GM21360 (cell line): ENCODE results near the gene C9orf78.

ENCODE experiments used
- ATAC-seq: cut with Tn5 transposase; IDR thresholded peaks from one replicate; pipeline ENCODE4 v1.9.1; 2021; ENCODE audit warnings: mild to moderate bottlenecking, moderate library complexity; ENCODE audit not compliant: unreplicated experiment

Gene C9orf78

GRCh38 chr9:129845373-129845772, 10.3 kb upstream of the C9orf78 start:
- ATAC-seq, result no peak

DNA sequence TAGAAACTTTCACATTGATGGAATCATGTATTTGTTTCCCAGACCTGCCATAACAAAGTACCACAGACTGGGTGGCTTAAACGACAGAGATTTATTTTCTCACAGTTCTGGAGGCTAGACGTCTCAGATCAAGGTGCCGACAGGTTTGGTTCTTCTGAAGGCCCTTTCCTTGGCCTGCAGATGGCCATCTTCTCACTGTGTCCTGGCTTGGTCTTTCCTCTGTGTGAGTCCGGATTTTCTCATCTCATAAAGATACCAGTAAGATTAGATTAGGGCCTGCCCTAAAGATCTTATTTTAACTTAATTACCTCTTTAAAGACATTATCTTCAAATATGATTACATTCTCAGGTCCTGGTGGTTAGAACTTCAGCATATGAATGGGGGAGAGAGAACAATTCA, 6.0 kb upstream of the C9orf78 start:
- ATAC-seq, result no peak

DNA sequence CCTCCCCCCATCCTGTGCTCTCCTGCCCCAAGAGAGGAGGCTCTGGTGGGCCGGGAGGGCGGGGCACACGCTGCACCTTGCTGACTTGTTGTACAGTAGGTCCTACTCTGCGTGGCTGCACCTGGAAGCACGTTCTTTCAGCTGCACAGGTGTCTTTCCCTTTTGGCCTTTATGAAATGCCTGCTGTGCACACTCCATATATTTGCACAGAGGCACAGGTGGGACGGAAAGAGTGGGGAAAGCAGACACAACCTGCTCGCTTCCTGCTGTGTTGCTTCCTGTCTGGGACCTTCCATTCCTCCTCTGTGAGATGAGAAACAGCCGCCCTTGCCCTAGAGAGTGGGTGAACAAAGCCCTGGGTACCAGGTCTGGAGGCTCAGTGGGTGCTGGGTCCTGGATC, 5.0 kb upstream of the C9orf78 start:
- ATAC-seq, result no peak

DNA sequence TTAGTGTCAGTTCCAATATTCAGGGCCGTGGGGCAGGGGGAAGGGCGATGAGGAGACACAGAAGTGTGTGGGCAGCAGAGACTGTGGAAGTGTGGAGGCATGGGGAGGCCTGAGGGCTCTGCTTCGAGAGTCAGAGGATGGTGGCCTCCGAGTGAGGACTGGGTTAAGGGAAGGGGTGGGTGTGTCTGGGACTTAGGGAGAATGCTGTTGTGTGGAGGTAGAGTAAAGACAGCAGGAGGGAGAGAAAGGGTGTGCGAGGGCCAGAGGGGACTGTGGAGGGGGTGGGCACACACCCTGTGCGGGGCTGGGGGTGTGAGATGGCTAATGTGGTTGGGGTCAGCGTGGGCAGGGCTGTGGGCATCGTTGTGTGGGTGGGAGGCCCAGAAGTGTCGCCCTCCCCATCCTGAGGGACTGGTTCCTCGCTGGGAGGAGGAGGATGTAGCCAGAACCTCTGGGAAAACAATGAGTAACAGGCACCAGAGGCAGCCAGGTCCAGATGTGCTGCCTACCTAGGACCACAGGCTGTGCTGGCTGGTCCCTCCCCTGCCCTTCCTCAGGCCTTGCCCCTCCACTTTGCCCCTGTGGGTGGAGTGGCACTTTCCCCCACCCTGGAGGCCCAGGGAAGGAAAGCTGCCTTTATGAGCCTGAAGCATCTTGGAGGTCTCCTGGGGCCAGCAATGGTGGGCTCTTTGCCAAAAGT, 4.4 kb upstream of the C9orf78 start:
- ATAC-seq, result no peak

- no peak for ATAC-seq
Observed at GRCh38 chr9:129838707-129839259, 3.7 kb upstream of the C9orf78 start.

DNA sequence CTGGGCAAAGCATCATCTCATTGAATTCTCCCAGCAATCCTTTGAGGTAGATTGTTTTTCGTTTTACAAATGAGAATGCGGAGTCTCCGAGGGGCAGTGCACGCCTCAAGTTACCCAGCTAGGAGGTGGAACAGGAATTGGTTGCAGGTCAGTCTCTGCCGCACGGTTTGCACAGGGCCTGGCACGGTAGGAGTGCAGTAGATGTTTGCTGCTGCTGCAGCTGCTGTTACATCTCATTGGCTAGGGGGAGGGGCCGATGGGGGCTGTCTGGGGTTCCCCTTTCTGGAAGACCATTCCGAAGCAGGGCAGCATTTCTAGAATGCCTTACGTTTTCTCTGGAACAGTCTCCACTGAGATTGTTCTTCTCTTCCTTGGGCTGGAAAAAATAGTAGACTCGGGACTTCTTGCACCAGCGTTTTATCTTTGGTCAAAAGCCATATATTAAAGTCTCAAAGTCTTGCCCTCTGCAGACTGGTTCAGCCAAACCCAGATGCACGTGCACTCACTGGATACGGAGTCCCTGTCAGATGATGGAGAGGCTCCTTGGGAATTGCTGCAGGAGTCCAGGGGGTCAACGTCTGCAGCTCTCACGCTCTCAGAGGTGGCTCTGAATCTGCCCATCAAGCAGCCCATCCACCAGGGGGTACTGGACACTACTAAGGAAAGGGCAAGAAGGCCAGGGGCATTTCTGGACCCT, 1.4 kb upstream of the C9orf78 start:
- ATAC-seq, result no peak

GRCh38 chr9:129835860-129836223, 767 bp upstream of the C9orf78 start:
- no peak for ATAC-seq

DNA sequence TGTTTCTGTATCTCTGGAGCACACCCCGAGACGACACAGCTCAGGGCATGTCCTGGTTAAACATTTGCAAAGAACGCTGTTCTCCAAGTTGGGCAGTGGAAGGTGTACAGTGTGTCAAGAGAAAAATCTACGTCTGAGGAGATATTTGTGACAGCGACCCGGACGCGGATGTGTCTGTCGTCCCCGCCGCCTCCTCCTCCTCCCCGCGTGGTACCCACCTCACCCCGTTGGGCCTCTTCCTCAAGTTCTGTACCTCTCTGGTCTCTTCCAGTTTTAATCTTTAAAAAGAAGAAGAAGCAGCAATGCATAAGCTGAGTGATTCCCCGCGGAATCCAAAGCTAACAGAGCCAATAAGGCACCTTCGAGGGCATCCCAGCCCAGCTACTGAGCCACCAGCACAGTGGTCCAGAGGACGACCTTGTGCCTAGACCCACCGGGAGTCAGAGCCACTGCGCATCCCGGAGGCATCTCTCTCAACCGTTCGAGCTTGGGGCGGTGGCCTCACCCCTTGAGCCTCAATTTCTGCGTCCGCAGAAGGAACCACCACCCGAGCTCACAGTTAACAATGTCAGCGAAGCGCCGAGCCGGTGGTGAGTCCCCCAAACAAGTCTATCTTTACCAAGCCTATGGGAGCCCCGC, 467 bp downstream of the C9orf78 start:
- peak; percentile 4 for ATAC-seq

- ATAC-seq, result no peak
Observed at GRCh38 chr9:129832982-129833381, 2.1 kb downstream of the C9orf78 start.

GRCh38 chr9:129828969-129829368, 6.1 kb downstream of the C9orf78 start:
- ATAC-seq, result no peak

GRCh38 chr9:129828051-129828450, 7.0 kb downstream of the C9orf78 start:
- ATAC-seq, result no peak

- no peak for ATAC-seq
Observed at GRCh38 chr9:129826759-129827158, 8.3 kb downstream of the C9orf78 start.

GRCh38 chr9:129826344-129826743, 8.7 kb downstream of the C9orf78 start:
- no peak for ATAC-seq

DNA sequence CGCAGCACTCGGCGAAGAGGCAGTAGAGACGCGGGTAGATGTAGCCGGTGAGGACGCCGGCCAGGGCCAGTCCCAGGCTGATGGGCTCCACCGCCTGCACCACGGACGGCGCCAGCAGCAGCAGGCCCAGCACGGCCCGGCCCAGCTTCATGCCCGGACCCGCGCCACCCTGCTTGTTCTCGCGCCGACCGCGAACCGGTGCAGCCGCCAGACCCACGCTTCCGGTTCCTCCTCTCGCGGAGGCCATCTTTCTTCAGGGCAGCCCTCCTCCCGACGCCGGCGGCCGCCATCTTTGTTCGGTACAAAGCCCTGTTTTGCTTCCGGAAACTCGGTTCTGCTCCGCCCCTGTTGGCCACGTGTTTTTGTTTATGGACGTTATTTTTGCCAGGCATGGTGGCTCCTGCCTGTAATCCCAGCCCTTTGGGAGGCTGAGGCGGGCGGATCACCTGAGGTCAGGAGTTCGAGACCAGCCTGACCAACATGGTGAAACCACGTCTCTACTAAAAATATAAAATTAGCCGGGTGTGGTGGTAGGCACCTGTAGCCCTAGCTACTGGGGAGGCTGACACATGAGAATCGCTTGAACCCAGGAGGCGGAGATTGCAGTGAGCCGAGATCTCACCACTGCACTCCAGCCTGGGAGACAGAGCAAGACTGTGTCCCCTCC, 11.0 kb downstream of the C9orf78 start, which contains the start of gene TOR1A:
Gene TOR1A (minus strand): TSS at position 202 of the 667 bp plus-strand sequence. CDS start 51 bp downstream, at position 151.
- peak; percentile 76 for ATAC-seq

DNA sequence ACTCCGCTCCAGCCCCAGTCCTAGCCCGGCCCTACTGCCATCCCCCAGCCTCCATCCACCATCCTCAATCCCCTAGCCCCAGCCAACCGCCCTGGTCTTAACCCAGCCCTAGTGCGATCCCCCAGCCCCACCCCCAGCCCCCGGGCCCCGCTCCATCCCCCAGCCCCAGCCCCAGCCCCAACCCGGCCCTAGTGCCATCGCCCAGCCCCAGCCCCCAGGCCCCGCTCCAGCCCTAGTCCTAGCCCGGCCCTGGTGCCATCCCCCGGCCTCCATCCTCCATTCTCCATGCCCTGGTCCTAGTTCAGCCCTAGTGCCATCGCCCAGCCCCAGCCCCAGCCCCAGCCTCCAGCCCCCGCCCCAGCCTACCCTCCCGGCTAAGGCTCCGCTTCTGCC, 11.5 kb downstream of the C9orf78 start:
- no peak for ATAC-seq

GRCh38 chr9:129822898-129823541, 12.1 kb downstream of the C9orf78 start:
- no peak for ATAC-seq

DNA sequence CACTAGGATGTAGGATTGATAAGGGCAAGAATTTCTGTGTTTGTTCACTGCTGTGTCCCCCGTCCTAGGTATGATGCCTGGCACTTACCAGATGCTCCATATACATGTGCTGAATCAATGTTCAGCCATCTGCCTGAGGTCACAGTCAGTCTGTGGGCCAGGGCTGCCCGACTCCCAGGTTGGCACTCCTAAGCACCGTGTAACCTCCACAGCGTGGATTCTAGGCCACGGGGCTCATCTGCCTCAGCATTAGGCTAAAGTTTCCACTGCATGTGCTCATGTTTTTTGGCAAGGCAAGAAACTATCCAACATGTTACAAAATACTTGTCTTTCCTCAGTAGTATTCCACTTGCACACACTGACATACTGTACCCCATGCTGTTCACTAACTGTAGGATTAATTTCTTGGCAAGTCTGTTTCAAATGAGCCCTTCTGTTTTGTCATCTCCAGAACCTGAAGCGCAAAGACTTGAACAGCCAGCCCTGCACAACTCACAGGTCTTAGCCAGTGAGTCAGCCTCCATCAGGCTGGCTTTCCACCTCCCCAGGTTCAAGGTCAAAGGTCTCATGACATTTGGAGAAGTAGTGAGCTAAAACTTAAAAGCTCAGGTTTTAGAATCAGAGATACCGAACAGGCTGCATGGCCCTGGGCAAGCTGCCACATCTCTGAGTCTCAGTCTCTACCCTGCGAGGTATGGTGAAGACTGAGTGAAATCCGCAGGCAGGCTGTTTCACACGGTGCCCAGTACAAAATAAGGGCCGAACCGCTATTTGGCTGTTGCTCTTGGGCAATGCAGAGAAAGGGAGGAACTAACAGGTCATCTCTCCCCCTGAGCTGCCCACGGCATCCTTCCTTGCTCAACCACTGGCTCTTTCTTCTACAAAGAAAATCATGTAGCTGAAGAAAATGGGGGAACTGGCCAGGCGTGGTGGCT, 18.3 kb downstream of the C9orf78 start:
- ATAC-seq, result no peak

DNA sequence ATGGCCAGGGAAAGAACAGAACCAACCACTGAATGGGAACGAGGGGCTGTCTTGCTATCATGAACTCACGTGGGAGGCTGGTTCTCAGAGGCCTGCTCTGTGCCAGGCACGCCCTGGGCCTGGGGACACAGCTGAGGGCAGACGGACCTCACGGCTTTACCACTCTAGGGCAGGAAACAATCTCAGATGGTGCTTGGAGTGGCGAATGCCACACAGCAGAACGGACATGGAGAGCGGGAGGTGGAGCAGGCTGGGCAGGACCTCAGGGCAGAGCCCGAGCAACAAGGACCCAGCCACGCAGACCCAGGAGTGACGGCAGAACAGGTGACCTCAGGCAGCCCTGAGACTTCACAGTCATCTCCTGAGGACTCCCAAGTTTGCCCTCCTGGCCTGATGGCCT, 19.8 kb downstream of the C9orf78 start:
- no peak for ATAC-seq

GRCh38 chr9:129814432-129815223, 20.4 kb downstream of the C9orf78 start:
- ATAC-seq, result no peak
